IMR-90 (cell line): Measurements from ENCODE around the gene ITGB1BP1.

Experiments used
- CEBPB ChIP-seq: IDR thresholded peaks from 2 replicates; pipeline ENCODE4 v1.6.1; 2012; ENCODE audit warnings: low read depth, low read length, improper control_type of control experiment
- CTCF ChIP-seq: conservative IDR thresholded peaks from 2 replicates; pipeline ENCODE4 v1.5.1; 2012; ENCODE audit warnings: mild to moderate bottlenecking, low read depth, low read length, improper control_type of control experiment
- POLR2A ChIP-seq: IDR thresholded peaks from 2 replicates; pipeline ENCODE4 v1.6.1; 2012; ENCODE audit warnings: mild to moderate bottlenecking, low read depth, low read length
- RAD21 ChIP-seq: IDR thresholded peaks from 2 replicates; pipeline ENCODE4 v1.6.1; 2012; ENCODE audit warnings: low read length, improper control_type of control experiment
- RFX5 ChIP-seq: IDR thresholded peaks from 2 replicates; pipeline ENCODE4 v1.8.0; 2012; ENCODE audit warnings: low read depth, mild to moderate bottlenecking, low read length, moderate library complexity

DNA sequence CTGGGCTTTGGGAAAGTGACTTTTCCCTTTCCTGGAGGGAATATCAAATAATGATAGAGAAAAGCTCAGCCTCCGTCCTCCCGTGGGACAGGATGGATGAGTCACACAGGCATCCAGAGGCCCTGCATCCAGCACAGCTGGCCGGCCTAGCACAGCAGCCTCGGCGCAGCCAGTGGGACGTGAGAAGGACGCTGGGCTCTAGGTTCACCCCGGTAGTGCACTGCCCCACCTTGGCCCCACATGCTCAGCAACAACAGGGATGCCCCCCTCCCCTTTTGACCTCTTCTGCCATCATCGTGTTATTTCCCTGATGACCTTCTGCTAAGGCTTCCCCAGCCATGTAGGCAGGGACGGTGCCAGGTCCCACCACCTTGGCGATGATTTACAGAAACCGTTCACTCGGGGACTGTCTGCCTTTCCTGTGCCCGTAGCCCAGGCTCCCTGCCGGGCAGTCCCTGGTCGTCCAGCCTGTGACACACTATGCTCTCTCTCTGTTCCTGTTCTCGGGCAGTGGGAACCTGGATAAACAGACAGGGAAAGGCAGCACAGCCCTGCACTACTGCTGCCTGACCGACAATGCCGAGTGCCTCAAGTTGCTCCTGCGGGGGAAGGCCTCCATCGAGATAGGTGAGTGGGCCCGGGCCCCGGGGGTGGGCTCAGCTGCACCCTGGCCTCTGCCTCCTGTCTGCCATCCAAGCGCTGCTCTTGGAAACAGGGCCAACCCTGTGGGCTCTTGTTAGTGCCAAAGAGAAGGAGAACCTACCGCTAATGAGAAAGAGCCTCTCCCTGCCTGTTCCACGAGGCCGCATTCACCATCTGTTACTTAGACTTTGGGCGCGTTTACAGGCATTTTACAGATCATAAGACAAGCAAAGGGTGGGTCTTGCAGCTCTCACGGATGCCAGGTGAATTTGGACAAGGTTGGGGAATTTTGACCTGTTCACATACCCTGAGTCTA is 44.6 kb downstream of the ITGB1BP1 start:
- TF ChIP-seq CTCF (0 out of 2 replicates have a peak, but pooled peaks have one; percentile 15), CEBPB (no peak), RFX5 (no peak), RAD21 (peak; percentile 32; the same call in 1 of the 2 replicates), POLR2A (no peak)
